Measurements from ENCODE around the gene IFI16. TPM values are rescaled to one million over a fixed set of nuclear protein-coding genes. Genes with fewer than 3 reads are reported as not detected.
"Not testable (repeated sequence)": the region's sequence is repeated elsewhere in the genome, so short reads cannot be mapped to it uniquely, and the experiment has no call there.

The IFI16 gene
- total RNA-seq, 8 experiments from 2014 or later, result 16.1 to 179 (median 40.5) TPM

DNA sequence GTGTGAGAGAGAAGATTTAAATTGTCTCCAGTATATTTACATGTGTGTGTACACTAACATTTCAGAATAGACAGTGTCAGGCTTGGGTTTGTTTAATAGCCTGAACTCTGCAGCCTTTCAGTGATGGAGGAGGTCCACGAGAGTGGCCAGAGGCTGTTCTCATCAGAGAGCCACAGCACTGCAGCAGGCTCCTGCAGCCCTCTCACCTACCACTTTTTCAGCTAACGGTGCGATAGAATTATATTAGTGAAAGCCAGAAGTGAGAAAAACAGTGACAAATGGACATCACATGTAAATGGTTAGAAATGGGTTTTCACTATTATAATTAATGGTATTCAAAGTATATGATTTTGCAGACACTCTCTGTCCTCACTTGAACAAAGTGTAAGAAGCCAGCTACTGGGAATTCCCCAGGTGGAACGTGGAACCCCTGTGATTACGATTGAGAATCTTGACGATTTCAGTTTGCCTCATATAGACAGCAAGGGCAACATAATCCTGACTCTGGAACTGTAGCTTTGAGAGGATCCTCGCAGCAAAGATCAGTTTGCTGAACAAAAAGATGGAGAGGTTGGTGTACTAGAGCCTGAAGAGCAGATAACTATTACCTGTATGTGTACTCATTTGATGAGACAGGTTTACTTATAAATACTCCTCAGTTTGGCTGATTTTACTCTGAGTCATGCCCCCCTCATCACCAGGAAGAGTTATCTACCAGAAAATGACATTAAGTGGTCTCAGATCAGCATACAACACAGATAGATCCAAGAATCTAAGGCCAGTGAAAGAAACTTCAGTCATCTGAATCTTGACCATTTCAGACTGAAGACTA, 31.4 kb downstream of the IFI16 start:
- H3K4me3 ChIP-seq, result no peak overlapping the region
- WGBS, 10 experiments, result 67 to 100% (median 93%) methylated on average over 2 to 7 of the region's 7 CpGs; no CpG with 5 or more reads in 3 of the 10 experiments
- no peak for ATAC-seq (replicated peaks in 6 of 8)
- in situ Hi-C loops (cut with MboI; ENCODE audit: low pct_unique_long_range_greater_than_20kb in 2 of 9, low sequenced_read_pairs in 9 of 9, unreplicated experiment in 9 of 9), result no loop called here
- no peak overlapping the region for H3K27ac ChIP-seq
- no peaks in the 10 kb centered on the region for H3K4me1 ChIP-seq (replicated peaks in 1 of 2)

DNA sequence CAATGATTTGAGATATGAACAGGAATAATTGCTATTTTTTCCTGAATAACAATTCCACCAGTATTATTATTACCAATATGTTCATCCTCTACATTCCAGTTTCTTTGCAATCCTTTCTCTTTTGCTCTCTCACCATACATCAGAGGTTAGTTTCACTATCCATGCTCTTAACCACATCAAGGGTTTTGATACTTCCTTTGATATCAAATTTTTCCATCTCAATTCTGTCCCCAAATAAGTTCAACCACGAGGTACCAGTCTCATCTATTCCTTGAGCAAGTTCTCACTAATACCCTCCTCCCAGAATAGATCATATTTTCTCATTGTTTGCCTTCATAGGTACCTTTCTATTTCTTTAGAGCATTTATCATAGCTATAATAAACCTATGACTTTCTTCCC, 36.8 kb downstream of the IFI16 start:
- H3K27ac ChIP-seq; H3K4me1 ChIP-seq (replicated peaks in 1 of 2); ATAC-seq (replicated peaks in 6 of 8); in situ Hi-C loops (cut with MboI; ENCODE audit: low pct_unique_long_range_greater_than_20kb in 2 of 9, low sequenced_read_pairs in 9 of 9, unreplicated experiment in 9 of 9); H3K4me3 ChIP-seq: not testable (repeated sequence)
- 33 to 100% (median 71%) methylated on average over 1 of the region's 1 CpG; no CpG with 5 or more reads in 1 of the 10 experiments for WGBS, 10 experiments

GRCh38 chr1:159051436-159051835, 41.7 kb downstream of the IFI16 start:
- ATAC-seq (replicated peaks in 6 of 8), result no peak
- WGBS, 10 experiments, result 78 to 100% (median 100%) methylated on average over 1 to 2 of the region's 2 CpGs
- Histone ChIP-seq H3K4me1 (replicated peaks in 1 of 2) (no peaks in the 10 kb centered on the region), H3K27ac (no peak overlapping the region), H3K4me3 (no peak overlapping the region)
- in situ Hi-C loops (cut with MboI; ENCODE audit: low pct_unique_long_range_greater_than_20kb in 2 of 9, low sequenced_read_pairs in 9 of 9, unreplicated experiment in 9 of 9), result no loop called here

GRCh38 chr1:159054427-159054826, 44.7 kb downstream of the IFI16 start:
- ATAC-seq (replicated peaks in 6 of 8), result peak in 3 of 8 experiments; percentile 8 to 32 (median 11)
- Histone ChIP-seq H3K27ac (no peak overlapping the region), H3K4me1 (replicated peaks in 1 of 2) (no peaks in the 10 kb centered on the region), H3K4me3 (no peak overlapping the region)
- in situ Hi-C loops (cut with MboI; ENCODE audit: low pct_unique_long_range_greater_than_20kb in 2 of 9, low sequenced_read_pairs in 9 of 9, unreplicated experiment in 9 of 9), result no loop called here
- WGBS, 10 experiments, result 24 to 90% (median 55%) methylated on average over 1 to 2 of the region's 2 CpGs; no CpG with 5 or more reads in 1 of the 10 experiments

DNA sequence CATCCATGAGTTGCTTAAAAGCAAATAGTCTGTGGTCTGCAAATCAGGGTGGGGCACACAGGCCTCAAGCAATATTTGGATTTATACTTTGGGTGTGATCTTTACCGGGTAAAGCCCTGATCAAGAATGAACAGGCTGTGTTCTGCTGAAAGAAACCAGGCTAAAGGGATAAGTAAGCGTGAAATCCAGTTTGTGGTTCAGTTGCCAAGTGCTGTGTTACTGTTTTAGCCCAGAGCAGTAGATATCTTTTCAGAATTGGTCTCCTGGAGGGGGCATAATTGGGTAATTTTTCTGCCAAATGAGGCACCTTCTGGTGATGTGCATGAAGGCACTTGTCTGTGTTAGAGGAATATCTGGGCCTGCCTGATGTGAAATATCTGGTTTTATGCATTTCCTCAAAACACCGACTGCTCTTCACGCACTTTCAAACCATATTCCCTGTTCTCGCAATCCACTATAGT, 45.5 kb downstream of the IFI16 start:
- in situ Hi-C loops (cut with MboI; ENCODE audit: low pct_unique_long_range_greater_than_20kb in 2 of 9, low sequenced_read_pairs in 9 of 9, unreplicated experiment in 9 of 9), result no loop called here
- 7 to 100% (median 92%) methylated on average over 2 to 5 of the region's 5 CpGs for WGBS, 10 experiments
- peak in 3 of 8 experiments; percentile 76 to 89 (median 82) for ATAC-seq (replicated peaks in 6 of 8)

GRCh38 chr1:159056069-159056698, 46.5 kb downstream of the IFI16 start:
- Histone ChIP-seq H3K27ac (no peak overlapping the region), H3K4me3 (no peak overlapping the region), H3K4me1 (replicated peaks in 1 of 2) (no peaks in the 10 kb centered on the region)
- in situ Hi-C loops (cut with MboI; ENCODE audit: low pct_unique_long_range_greater_than_20kb in 2 of 9, low sequenced_read_pairs in 9 of 9, unreplicated experiment in 9 of 9), result no loop called here
- 52 to 100% (median 84%) methylated on average over 1 to 7 of the region's 7 CpGs; no CpG with 5 or more reads in 1 of the 10 experiments for WGBS, 10 experiments
- ATAC-seq (replicated peaks in 6 of 8), result no peak

More for the DNA sequence above, 45.5 kb downstream of the IFI16 start:
- Histone ChIP-seq H3K4me3 (no peak overlapping the region), H3K27ac (no peak overlapping the region), H3K4me1 (replicated peaks in 1 of 2) (no peaks in the 10 kb centered on the region)

DNA sequence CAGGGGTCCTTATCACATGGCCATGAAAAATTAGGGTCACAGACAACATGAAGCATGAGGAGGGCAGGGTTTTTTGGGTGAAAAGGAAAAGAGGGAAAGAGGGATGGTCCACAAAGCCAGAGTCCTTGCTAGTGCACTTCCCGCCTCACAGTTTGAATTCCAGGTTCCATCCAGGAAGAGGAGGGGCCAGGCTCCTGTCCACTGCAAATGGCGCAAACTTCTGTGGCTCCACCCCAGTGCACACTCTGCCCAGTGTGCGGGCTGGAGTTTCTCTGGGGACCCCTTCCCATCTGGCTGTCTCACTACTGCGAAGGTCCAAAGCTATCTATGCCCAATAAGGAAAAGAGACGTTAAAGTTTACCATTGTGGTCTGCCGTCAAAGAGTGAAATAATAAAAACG, 49.0 kb downstream of the IFI16 start:
- H3K4me3 ChIP-seq, result no peak overlapping the region
- no peak overlapping the region for H3K27ac ChIP-seq
- no peak for ATAC-seq (replicated peaks in 6 of 8)
- in situ Hi-C loops (cut with MboI; ENCODE audit: low pct_unique_long_range_greater_than_20kb in 2 of 9, low sequenced_read_pairs in 9 of 9, unreplicated experiment in 9 of 9), result no loop called here
- WGBS, 10 experiments, result 20 to 100% (median 94%) methylated on average over 1 to 6 of the region's 7 CpGs; no CpG with 5 or more reads in 2 of the 10 experiments
- no peaks in the 10 kb centered on the region for H3K4me1 ChIP-seq (replicated peaks in 1 of 2)

DNA sequence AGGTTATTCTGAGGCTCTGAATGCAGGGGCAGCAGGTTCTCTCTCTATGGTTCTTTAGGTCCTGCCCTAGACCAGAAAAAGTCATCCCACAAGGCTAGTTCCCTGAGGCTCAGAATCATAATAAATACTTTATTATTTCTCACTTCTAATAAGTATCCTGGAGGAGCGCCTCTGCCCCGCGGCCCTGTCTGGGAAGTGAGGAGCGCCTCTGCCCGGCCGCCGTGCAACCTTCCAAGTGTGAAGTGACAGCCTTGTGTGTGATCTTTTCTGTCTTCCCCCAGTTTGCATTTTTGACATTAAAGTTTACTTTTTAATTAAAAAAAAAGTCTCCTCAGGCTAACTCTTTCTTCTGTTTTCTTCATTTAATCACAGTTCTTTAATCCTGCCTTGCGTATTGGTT, 55.4 kb downstream of the IFI16 start:
- 80 to 100% (median 97%) methylated on average over 1 to 8 of the region's 8 CpGs for WGBS, 10 experiments
- Histone ChIP-seq H3K4me1 (replicated peaks in 1 of 2) (no peaks in the 10 kb centered on the region), H3K4me3 (no peak overlapping the region), H3K27ac (no peak overlapping the region)
- in situ Hi-C loops (cut with MboI; ENCODE audit: low pct_unique_long_range_greater_than_20kb in 2 of 9, low sequenced_read_pairs in 9 of 9, unreplicated experiment in 9 of 9), result no loop called here
- no peak for ATAC-seq (replicated peaks in 6 of 8)

DNA sequence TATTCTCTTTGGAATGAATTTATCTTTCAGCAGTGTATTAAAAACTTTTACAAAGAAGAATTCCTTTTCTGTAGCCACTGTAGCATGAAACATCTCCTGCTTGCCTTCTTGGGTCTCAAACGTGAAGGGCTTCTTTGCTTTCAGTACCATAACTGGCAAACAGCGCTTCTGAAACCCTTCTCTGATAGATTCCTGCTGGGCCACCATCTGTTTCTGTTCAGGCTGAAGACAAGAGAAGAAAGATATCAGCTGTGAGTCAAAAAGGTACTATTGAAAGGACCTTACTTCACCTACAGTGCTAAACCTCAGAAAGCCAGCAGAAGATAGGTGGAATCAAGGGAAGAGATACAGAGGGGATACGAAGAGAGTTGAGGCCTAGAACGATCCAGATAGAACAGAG, 56.4 kb downstream of the IFI16 start:
- Histone ChIP-seq H3K4me1 (replicated peaks in 1 of 2) (no peaks in the 10 kb centered on the region), H3K27ac (no peak overlapping the region), H3K4me3 (no peak overlapping the region)
- 27 to 100% (median 85%) methylated on average over 2 to 4 of the region's 4 CpGs; no CpG with 5 or more reads in 1 of the 10 experiments for WGBS, 10 experiments
- no peak for ATAC-seq (replicated peaks in 6 of 8)
- in situ Hi-C loops (cut with MboI; ENCODE audit: low pct_unique_long_range_greater_than_20kb in 2 of 9, low sequenced_read_pairs in 9 of 9, unreplicated experiment in 9 of 9), result no loop called here

DNA sequence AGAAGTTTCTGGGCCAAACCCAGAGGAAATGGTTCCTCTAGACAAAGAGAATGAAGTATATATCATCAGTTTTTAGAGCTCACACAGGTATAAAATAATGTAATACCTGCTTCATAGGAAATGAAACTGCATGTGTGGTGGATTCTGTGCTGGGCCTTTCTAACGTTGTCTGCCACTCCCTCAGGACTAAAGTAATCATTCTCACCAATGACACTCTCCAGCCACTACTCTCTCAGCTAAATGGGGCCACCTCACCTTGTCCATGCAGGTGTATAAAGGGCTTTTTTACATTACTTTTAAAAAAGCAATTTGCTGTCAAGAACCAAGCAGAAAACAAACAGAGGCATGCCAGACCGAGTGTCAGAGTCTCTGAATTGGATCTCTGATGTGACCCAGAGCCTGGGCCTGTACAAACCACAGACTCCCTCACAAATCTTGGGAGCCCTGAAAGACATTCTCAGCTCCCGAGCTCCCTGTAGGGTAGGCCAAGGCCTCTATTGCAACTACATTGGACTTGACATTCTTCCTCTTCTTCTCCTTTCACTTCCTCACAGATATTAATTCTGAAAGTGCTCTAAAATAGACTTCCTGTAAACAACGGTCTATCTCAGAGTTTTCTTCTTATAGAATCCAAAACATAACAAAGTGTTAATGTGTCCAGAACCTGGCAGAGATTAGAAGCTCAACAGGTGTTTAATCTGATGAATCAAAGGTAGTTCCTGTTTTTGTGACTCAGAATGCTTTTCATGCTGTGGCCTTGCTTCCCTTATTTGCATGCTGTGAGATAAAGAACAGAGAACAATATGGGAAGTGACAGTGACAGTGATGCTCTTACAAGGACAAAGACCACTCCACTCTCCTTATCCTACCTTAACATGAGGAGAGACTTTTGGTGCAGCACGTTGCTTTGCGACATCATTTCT, 58.3 kb downstream of the IFI16 start:
- no peak overlapping the region for H3K27ac ChIP-seq
- no peak for ATAC-seq (replicated peaks in 6 of 8)
- no peak overlapping the region for H3K4me3 ChIP-seq
- H3K4me1 ChIP-seq (replicated peaks in 1 of 2), result no peaks in the 10 kb centered on the region
- in situ Hi-C loops (cut with MboI; ENCODE audit: low pct_unique_long_range_greater_than_20kb in 2 of 9, low sequenced_read_pairs in 9 of 9, unreplicated experiment in 9 of 9), result no loop called here
- WGBS, 10 experiments, result 67 to 100% (median 80%) methylated on average over 1 to 6 of the region's 6 CpGs; no CpG with 5 or more reads in 1 of the 10 experiments

- H3K27ac ChIP-seq, result no peak overlapping the region
- ATAC-seq (replicated peaks in 6 of 8), result no peak
- no peak overlapping the region for H3K4me3 ChIP-seq
- WGBS, 10 experiments, result 27 to 100% (median 78%) methylated on average over 1 to 2 of the region's 2 CpGs; no CpG with 5 or more reads in 3 of the 10 experiments
- no peaks in the 10 kb centered on the region for H3K4me1 ChIP-seq (replicated peaks in 1 of 2)
- in situ Hi-C loops (cut with MboI; ENCODE audit: low pct_unique_long_range_greater_than_20kb in 2 of 9, low sequenced_read_pairs in 9 of 9, unreplicated experiment in 9 of 9), result no loop called here
Observed at GRCh38 chr1:159068886-159069285, 59.2 kb downstream of the IFI16 start.

GRCh38 chr1:159071970-159072582, 62.4 kb downstream of the IFI16 start:
- no peak overlapping the region for H3K4me3 ChIP-seq
- in situ Hi-C loops (cut with MboI; ENCODE audit: low pct_unique_long_range_greater_than_20kb in 2 of 9, low sequenced_read_pairs in 9 of 9, unreplicated experiment in 9 of 9), result loop anchor here in 1 of 9 experiments (10.0 kb wide), 1 partner anchor 57 kb away; no protein-coding TSS in a partner anchor
- ATAC-seq (replicated peaks in 6 of 8), result peak; percentile 52 to 84 (median 69)
- H3K4me1 ChIP-seq (replicated peaks in 1 of 2), result no peaks in the 10 kb centered on the region
- H3K27ac ChIP-seq, result no peak overlapping the region
